Measurements from ENCODE around the gene CLN3. TPM values are rescaled to one million over a fixed set of nuclear protein-coding genes. Genes with fewer than 3 reads are reported as not detected.

The CLN3 gene
- total and polyA plus RNA-seq, 9 of the 15 experiments (the other 6 are each of a cell fraction or from before 2014, with no cell fraction given): 2.5 to 27.1 (median 11.6) TPM

DNA sequence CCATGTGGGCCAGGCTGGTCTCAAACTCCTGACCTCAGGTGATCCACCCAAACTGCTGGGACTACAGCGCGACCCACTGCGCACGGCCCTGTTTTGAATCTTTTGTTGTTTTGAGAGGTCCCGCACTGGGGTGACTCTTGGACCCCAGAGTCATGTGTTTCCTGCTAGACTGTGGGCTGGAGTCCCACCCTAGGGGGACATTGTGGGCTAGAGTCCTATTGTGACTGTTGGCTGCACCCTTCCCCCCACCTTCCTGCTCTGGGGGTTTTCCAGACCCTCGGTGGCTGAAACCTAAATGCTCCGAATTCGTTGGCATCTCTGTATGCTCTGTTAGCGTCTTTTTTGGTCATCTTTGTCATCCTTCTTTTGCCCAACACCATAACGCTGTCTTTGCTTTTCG, 30.9 kb upstream of the CLN3 start:
- intact Hi-C loops (cut with micrococcal nuclease) (loop anchor here (10.0 kb wide), 1 partner anchor 248 kb away; no protein-coding TSS in a partner anchor), in situ Hi-C loops (cut with MboI) (no loop called here)
- CTCF ChIA-PET (ENCODE audit: low intra/inter-chr PET ratio): no interaction called here
- ATAC-seq: no peak
- Histone ChIP-seq H3K27me3 (ENCODE audit: control insufficient read depth in 2 of 2, insufficient read depth in 2 of 2, low read length in 2 of 2) (no peaks in the 10 kb centered on the region), H3K27ac (ENCODE audit: extremely low read depth, low read depth, low read length) (no peak overlapping the region), H3K36me3 (ENCODE audit: control insufficient read depth, insufficient read depth, low read length) (no peaks in the 10 kb centered on the region), H3K9ac (ENCODE audit: insufficient read depth in 1 of 2, low read depth in 2 of 2, low read length in 2 of 2) (no peak overlapping the region), H3K4me2 (ENCODE audit: insufficient read depth, low read length) (no peak overlapping the region), H2AFZ (ENCODE audit: low read depth, low read length) (no peak overlapping the region), H3K79me2 (ENCODE audit: control insufficient read depth, insufficient read depth, low read length) (no peaks in the 10 kb centered on the region), H3K4me1 (replicated peaks in 1 of 2; ENCODE audit: control insufficient read depth in 2 of 2, insufficient read depth in 2 of 2, low read length in 2 of 2) (peaks cover 0 to 9% of the 10 kb centered on the region in 2 experiments; a peak in 3 of 5 replicates), H3K9me1 (ENCODE audit: control insufficient read depth, insufficient read depth, low read length) (no peaks in the 10 kb centered on the region), H3K4me3 (no peak overlapping the region), H3K9me3 (replicated peaks; ENCODE audit: control insufficient read depth, insufficient read depth, low read depth, low read length) (no peaks in the 10 kb centered on the region), H4K20me1 (replicated peaks; ENCODE audit: control insufficient read depth, insufficient read depth, low read length) (no peaks in the 10 kb centered on the region)
- DNase-seq (ENCODE audit: extremely low read depth in 1 of 4, low spot score in 3 of 4): no peak
- POLR2A ChIA-PET: no interaction called here
- 65% methylated on average over 11 of the region's 11 CpGs for WGBS (ENCODE audit: insufficient coverage, low coverage, missing lambda C conversion rate)
- TF ChIP-seq SOX6 (IDR thresholded peaks at IDR 0.05) (no peak), ZNF277 (CRISPR knock-in tag; IDR thresholded peaks at IDR 0.05; ENCODE audit: borderline replicate concordance) (no peak), LCOR (CRISPR knock-in tag; IDR thresholded peaks at IDR 0.05) (no peak), ZNF347 (CRISPR knock-in tag; IDR thresholded peaks at IDR 0.05; ENCODE audit: low read depth) (no peak), EP300 (IDR thresholded peaks at IDR 0.05; ENCODE audit: low read length) (no peak), ZNF592 (IDR thresholded peaks at IDR 0.05) (no peak), FOXJ3 (CRISPR knock-in tag; IDR thresholded peaks at IDR 0.05) (no peak), PTRF (tag; IDR thresholded peaks at IDR 0.05) (no peak), RCOR1 (IDR thresholded peaks at IDR 0.05; ENCODE audit: borderline replicate concordance in 1 of 2, low read depth in 2 of 2, low read length in 2 of 2) (no peak), ZNF707 (CRISPR knock-in tag; conservative IDR thresholded peaks at IDR 0.05) (no peak), ZNF644 (tag; IDR thresholded peaks at IDR 0.05; ENCODE audit: low read depth) (no peak)
- TF ChIP-seq, protein P1, sequence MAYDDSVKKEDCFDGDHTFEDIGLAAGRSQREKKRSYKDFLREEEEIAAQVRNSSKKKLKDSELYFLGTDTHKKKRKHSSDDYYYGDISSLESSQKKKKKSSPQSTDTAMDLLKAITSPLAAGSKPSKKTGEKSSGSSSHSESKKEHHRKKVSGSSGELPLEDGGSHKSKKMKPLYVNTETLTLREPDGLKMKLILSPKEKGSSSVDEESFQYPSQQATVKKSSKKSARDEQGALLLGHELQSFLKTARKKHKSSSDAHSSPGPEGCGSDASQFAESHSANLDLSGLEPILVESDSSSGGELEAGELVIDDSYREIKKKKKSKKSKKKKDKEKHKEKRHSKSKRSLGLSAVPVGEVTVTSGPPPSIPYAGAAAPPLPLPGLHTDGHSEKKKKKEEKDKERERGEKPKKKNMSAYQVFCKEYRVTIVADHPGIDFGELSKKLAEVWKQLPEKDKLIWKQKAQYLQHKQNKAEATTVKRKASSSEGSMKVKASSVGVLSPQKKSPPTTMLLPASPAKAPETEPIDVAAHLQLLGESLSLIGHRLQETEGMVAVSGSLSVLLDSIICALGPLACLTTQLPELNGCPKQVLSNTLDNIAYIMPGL (CRISPR knock-in tag; IDR thresholded peaks at IDR 0.05): no peak
- TF ChIP-seq, protein P2, sequence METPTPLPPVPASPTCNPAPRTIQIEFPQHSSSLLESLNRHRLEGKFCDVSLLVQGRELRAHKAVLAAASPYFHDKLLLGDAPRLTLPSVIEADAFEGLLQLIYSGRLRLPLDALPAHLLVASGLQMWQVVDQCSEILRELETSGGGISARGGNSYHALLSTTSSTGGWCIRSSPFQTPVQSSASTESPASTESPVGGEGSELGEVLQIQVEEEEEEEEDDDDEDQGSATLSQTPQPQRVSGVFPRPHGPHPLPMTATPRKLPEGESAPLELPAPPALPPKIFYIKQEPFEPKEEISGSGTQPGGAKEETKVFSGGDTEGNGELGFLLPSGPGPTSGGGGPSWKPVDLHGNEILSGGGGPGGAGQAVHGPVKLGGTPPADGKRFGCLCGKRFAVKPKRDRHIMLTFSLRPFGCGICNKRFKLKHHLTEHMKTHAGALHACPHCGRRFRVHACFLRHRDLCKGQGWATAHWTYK (CRISPR knock-in tag; IDR thresholded peaks at IDR 0.05): no peak
- no peak for FAIRE-seq
- BruUV-seq (replicated peaks): no TSS peak
